ENCODE data around the gene PROS1. TPM values are rescaled to one million over a fixed set of nuclear protein-coding genes. Genes with fewer than 3 reads are reported as not detected.
A peak's percentile ranks its signal among the peaks of the same experiment; 100 is the strongest.
"Not testable (repeated sequence)": the region's sequence is repeated elsewhere in the genome, so short reads cannot be mapped to it uniquely, and the experiment has no call there.

PROS1 gene
- total RNA-seq, 1 donor from 2014 or later = 44.2 TPM

DNA sequence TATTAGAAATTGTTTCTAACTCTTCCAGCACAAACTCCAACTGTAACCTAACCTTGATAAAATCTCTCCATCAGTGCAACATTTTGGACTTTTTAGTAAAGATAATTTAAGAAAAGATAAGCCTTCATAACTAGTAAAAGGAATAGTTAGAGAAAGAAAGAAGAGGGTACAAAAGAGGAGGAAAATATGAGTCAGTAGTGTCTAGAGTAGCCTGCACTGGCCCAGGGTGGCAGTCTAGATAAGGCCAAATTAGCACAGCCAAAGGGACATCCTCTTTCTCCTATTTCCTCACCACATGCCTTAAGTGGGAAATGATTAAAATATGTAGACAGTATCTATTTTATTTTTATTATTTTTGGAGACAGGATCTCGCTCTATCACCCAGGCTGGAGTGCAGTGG is 3.7 kb downstream of the PROS1 start:
- H3K4me1 ChIP-seq = peaks cover 9 to 11% of the 10 kb centered on the region in 2 donors
- H3K27me3 ChIP-seq = no peaks in the 10 kb centered on the region
- DNase-seq (ENCODE audit: low spot score in 2 of 2) = no peak
- intact Hi-C loops (cut with DNase I) = loop anchor here (10.0 kb wide), 1 partner anchor 65 kb away; no protein-coding TSS in a partner anchor
- H3K27ac ChIP-seq = peak overlapping the region; percentile 24 to 49
- H3K9me3 ChIP-seq = no peaks in the 10 kb centered on the region
- H3K36me3 ChIP-seq = no peaks in the 10 kb centered on the region
- TF ChIP-seq, protein P1, sequence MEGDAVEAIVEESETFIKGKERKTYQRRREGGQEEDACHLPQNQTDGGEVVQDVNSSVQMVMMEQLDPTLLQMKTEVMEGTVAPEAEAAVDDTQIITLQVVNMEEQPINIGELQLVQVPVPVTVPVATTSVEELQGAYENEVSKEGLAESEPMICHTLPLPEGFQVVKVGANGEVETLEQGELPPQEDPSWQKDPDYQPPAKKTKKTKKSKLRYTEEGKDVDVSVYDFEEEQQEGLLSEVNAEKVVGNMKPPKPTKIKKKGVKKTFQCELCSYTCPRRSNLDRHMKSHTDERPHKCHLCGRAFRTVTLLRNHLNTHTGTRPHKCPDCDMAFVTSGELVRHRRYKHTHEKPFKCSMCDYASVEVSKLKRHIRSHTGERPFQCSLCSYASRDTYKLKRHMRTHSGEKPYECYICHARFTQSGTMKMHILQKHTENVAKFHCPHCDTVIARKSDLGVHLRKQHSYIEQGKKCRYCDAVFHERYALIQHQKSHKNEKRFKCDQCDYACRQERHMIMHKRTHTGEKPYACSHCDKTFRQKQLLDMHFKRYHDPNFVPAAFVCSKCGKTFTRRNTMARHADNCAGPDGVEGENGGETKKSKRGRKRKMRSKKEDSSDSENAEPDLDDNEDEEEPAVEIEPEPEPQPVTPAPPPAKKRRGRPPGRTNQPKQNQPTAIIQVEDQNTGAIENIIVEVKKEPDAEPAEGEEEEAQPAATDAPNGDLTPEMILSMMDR (IDR thresholded peaks at IDR 0.05) = no peak
- no peak overlapping the region for H3K4me3 ChIP-seq

DNA sequence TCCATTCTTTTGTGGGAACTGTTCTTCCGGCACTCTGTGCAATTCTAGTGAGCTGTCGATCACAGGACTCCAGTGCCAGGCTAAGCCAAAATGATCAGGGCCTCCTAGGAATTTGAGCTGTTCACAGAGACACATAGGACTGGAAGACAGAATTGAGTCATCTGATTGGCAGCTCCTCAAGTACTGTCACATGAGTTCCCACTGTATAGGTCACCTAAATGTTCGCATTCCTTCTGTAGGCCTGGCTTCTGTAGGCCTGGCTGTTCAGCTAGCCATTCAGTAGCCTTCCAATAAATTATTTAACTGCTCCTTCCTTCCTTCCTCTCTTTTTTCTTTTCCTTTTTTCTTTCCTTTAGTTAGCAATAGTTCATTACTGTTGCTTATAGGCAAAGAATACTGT is 4.3 kb downstream of the PROS1 start:
- DNase-seq (ENCODE audit: low spot score in 2 of 2) = no peak
- Histone ChIP-seq H3K36me3 (no peaks in the 10 kb centered on the region), H3K27me3 (no peaks in the 10 kb centered on the region), H3K4me3 (no peak overlapping the region), H3K27ac (peak overlapping the region; percentile 10 to 49), H3K4me1 (peaks cover 9 to 11% of the 10 kb centered on the region in 2 donors), H3K9me3 (no peaks in the 10 kb centered on the region)
- TF ChIP-seq, protein P1 (IDR thresholded peaks at IDR 0.05) = no peak
- intact Hi-C loops (cut with DNase I) = loop anchor here (10.0 kb wide), 1 partner anchor 65 kb away; no protein-coding TSS in a partner anchor

- not testable (repeated sequence) for H3K4me1 ChIP-seq; DNase-seq (ENCODE audit: low spot score in 2 of 2); H3K4me3 ChIP-seq; H3K9me3 ChIP-seq; H3K36me3 ChIP-seq; H3K27me3 ChIP-seq; H3K27ac ChIP-seq
- intact Hi-C loops (cut with DNase I) = loop anchor here (10.0 kb wide), 1 partner anchor 60 kb away; no protein-coding TSS in a partner anchor
Observed at GRCh38 chr3:93965106-93965505, 8.6 kb downstream of the PROS1 start.

- Histone ChIP-seq H3K4me1 (peaks cover 0 to 2% of the 10 kb centered on the region in 2 donors), H3K27me3 (no peaks in the 10 kb centered on the region), H3K9me3 (no peaks in the 10 kb centered on the region), H3K4me3 (no peak overlapping the region), H3K27ac (no peak overlapping the region), H3K36me3 (no peaks in the 10 kb centered on the region)
- DNase-seq (ENCODE audit: low spot score in 2 of 2) = no peak
- intact Hi-C loops (cut with DNase I) = loop anchor here (10.0 kb wide), 1 partner anchor 58 kb away; no protein-coding TSS in a partner anchor
- TF ChIP-seq, protein P1 (IDR thresholded peaks at IDR 0.05) = no peak
Observed at GRCh38 chr3:93962798-93963197, 10.9 kb downstream of the PROS1 start.

DNA sequence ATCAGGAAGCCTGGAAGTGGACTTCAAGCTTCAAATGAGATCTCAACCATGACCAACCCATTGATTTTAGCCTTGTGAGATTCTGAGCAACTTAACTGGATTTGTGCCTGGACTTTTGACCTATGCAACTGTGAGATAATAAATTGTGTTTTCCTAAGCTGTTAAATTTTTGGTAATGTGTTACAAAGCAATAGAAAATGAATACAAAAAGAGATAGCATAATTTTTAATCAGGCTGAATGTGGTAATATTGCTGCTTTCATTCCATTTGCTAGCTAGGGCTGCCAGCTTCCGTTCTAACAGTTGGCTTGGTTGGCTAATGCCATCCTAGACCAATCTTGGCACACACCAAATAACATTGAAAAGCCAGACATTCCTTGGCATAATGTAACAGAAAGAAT is 12.2 kb downstream of the PROS1 start:
- no peaks in the 10 kb centered on the region for H3K9me3 ChIP-seq
- TF ChIP-seq, protein P1 (IDR thresholded peaks at IDR 0.05) = no peak
- H3K27ac ChIP-seq = peak overlapping the region; percentile 15 to 52
- no peak overlapping the region for H3K4me3 ChIP-seq
- H3K36me3 ChIP-seq = no peaks in the 10 kb centered on the region
- intact Hi-C loops (cut with DNase I) = loop anchor here (10.0 kb wide), 1 partner anchor 57 kb away; no protein-coding TSS in a partner anchor
- H3K27me3 ChIP-seq = no peaks in the 10 kb centered on the region
- no peak for DNase-seq (ENCODE audit: low spot score in 2 of 2)
- H3K4me1 ChIP-seq = peaks cover 0 to 2% of the 10 kb centered on the region in 2 donors

GRCh38 chr3:93961026-93961425 is 12.7 kb downstream of the PROS1 start:
- TF ChIP-seq, protein P1 (IDR thresholded peaks at IDR 0.05) = no peak
- H3K9me3 ChIP-seq = no peaks in the 10 kb centered on the region

GRCh38 chr3:93949958-93950357 is 23.7 kb downstream of the PROS1 start:
- H3K36me3 ChIP-seq; H3K27ac ChIP-seq; H3K27me3 ChIP-seq; DNase-seq (ENCODE audit: low spot score in 2 of 2); intact Hi-C loops (cut with DNase I); H3K4me3 ChIP-seq; H3K4me1 ChIP-seq: not testable (repeated sequence)
- H3K9me3 ChIP-seq = peaks cover 0 to 13% of the 10 kb centered on the region in 2 donors

More at GRCh38 chr3:93961026-93961425, 12.7 kb downstream of the PROS1 start:
- intact Hi-C loops (cut with DNase I) = loop anchor here (10.0 kb wide), 1 partner anchor 56 kb away; no protein-coding TSS in a partner anchor
- DNase-seq (ENCODE audit: low spot score in 2 of 2) = no peak
- no peaks in the 10 kb centered on the region for H3K27me3 ChIP-seq
- H3K4me3 ChIP-seq = no peak overlapping the region
- peak overlapping the region; percentile 15 to 52 for H3K27ac ChIP-seq
- peaks cover 0 to 2% of the 10 kb centered on the region in 2 donors for H3K4me1 ChIP-seq
- no peaks in the 10 kb centered on the region for H3K36me3 ChIP-seq

GRCh38 chr3:93937485-93937884 is 36.2 kb downstream of the PROS1 start:
- H3K4me1 ChIP-seq; H3K27me3 ChIP-seq; H3K9me3 ChIP-seq; H3K27ac ChIP-seq; H3K4me3 ChIP-seq; H3K36me3 ChIP-seq; DNase-seq (ENCODE audit: low spot score in 2 of 2); intact Hi-C loops (cut with DNase I): not testable (repeated sequence)
